ENCODE results near the gene NR1I2.

The NR1I2 gene

GRCh38 chr3:119781330-119782198, at the start of gene NR1I2:
Gene NR1I2, plus strand, starts transcription at chr3:119782101.
- no peak for DNase-seq

- no peak for DNase-seq
Measured at GRCh38 chr3:119733812-119734211, 48.1 kb upstream of the NR1I2 start.

- DNase-seq, result peak; percentile 75 to 80
Measured at GRCh38 chr3:119738741-119739140, 43.2 kb upstream of the NR1I2 start.

- peak; percentile 82 to 87 for DNase-seq
Measured at GRCh38 chr3:119741657-119742590, 40.0 kb upstream of the NR1I2 start.

GRCh38 chr3:119743921-119744320, 38.0 kb upstream of the NR1I2 start:
- no peak for DNase-seq

GRCh38 chr3:119745942-119746341, 36.0 kb upstream of the NR1I2 start:
- no peak for DNase-seq

GRCh38 chr3:119746423-119746822, 35.5 kb upstream of the NR1I2 start:
- no peak for DNase-seq

- DNase-seq, result no peak
Measured at GRCh38 chr3:119747357-119747756, 34.5 kb upstream of the NR1I2 start.

GRCh38 chr3:119748991-119749390, 32.9 kb upstream of the NR1I2 start:
- DNase-seq, result no peak

- no peak for DNase-seq
Measured at GRCh38 chr3:119751423-119751822, 30.5 kb upstream of the NR1I2 start.

- no peak for DNase-seq
Measured at GRCh38 chr3:119759962-119760361, 21.9 kb upstream of the NR1I2 start.

- DNase-seq, result no peak
Measured at GRCh38 chr3:119762876-119763275, 19.0 kb upstream of the NR1I2 start.

- no peak for DNase-seq
Measured at GRCh38 chr3:119763466-119763865, 18.4 kb upstream of the NR1I2 start.

- DNase-seq, result no peak
Measured at GRCh38 chr3:119765239-119765638, 16.7 kb upstream of the NR1I2 start.

- DNase-seq, result no peak
Measured at GRCh38 chr3:119767936-119768601, 13.8 kb upstream of the NR1I2 start.

GRCh38 chr3:119768668-119769393, 13.1 kb upstream of the NR1I2 start:
- no peak for DNase-seq

GRCh38 chr3:119769394-119770149, 12.3 kb upstream of the NR1I2 start:
- peak in 1 of 2 donors; percentile 16 for DNase-seq

GRCh38 chr3:119774444-119774843, 7.5 kb upstream of the NR1I2 start:
- DNase-seq, result peak in 1 of 2 donors; percentile 31

- no peak for DNase-seq
Measured at GRCh38 chr3:119776304-119776703, 5.6 kb upstream of the NR1I2 start.

- DNase-seq, result no peak
Measured at GRCh38 chr3:119778176-119778575, 3.7 kb upstream of the NR1I2 start.

GRCh38 chr3:119778811-119779210, 3.1 kb upstream of the NR1I2 start:
- no peak for DNase-seq
